Inferior parietal cortex (tissue), 1 donor: ENCODE results near the gene CFAP46.

ENCODE experiments used
- DNase-seq: peaks from one replicate; pipeline ENCODE4 v3.0.0-alpha.2; 2016; ENCODE audit errors: extremely low spot score

The CFAP46 gene

GRCh38 chr10:132790934-132791829, 151.2 kb downstream of the CFAP46 start:
- no peak for DNase-seq

GRCh38 chr10:132790470-132790869, 151.9 kb downstream of the CFAP46 start:
- DNase-seq: no peak

DNA sequence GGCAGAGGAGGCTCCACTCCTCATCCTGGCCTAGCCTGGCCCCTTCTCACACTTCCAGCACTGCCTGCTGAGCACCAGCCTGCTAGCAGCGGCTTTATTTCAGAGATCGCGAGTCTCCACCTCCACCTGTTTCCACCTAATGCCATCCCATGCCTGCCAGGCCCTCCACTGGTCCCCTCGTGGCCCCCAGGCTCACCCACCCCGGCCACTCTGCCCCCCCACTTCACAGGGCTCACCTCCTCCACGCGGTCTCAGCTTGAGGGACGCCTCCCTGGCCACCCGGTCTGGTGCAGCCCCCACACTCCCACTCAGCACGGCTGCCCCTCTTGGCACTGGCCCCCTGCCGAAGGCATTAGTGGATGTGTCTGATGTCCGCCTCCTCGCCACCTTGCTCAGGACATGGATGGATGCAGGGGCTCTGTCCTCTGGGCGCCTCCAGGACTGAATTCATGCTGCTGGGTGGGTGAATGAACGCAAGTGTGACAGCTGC, 152.7 kb downstream of the CFAP46 start:
- no peak for DNase-seq

GRCh38 chr10:132788831-132789219, 153.5 kb downstream of the CFAP46 start:
- no peak for DNase-seq

- no peak for DNase-seq
These were observed 154.1 kb downstream of the CFAP46 start for GRCh38 chr10:132788180-132788830.

GRCh38 chr10:132787495-132788179, 154.7 kb downstream of the CFAP46 start:
- DNase-seq: no peak

- no peak for DNase-seq
These were observed 155.4 kb downstream of the CFAP46 start for GRCh38 chr10:132786884-132787494.

DNA sequence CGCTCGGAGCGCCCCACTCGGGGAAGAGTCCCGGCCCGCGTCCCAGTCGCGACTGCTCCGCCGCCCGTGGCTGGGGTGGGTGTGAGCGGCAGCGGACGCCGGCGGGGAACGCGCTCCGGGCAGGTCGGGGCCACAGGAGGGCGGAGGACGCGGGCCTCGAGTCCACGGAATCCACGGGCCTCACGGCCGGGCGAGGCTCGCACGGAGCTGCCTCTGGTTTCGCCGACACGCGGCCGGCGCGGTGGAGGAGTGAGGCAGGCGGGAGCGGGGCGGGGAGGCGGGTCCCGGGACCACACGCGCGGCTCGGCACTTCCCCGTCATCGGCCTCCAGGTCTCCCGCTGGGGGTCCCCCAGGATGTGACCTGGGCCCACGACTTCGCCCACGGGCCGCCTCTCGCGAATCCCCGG, 155.9 kb downstream of the CFAP46 start:
- no peak for DNase-seq

DNA sequence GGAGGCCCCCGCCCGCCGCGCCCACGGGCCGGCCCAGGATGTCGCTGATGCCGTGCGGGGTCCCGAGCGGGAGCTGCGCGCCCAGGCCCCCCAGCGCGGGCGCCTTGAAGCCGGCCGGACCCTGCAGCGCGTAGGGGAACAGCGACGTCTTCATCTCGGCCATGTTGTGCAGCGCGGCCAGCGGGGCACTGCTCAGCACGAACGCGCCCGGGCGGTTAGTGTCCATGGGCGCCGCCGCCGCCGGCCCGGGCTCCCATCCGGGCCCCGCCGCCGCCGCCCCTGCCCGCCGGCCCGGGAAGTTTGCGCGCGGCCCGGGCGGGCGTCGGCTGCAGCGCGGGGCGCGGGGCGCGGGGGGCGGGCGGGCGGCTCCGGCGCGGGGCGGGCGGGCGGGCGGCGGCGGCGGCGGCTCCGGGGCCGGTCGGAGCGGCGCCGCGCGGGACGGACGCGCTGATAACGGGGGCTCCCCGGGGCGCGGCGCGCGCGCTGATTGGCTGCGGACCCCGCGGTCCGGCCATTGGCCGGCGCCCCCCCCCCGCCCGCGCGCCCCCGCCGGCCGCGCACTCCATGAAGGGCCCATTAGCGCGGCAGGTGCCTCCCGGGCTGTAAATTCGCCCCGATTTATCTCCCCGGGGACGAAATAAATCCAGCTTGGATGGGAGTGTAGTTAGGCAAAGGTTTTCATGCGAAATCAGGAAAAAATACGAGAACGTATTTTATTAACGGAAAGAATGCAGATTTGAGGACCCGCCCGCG, 156.5 kb downstream of the CFAP46 start, which contains the start of gene NKX6-2:
Gene NKX6-2, minus strand, starts transcription at position 425 of the 753 bp plus-strand sequence. Its CDS starts 199 bp downstream, at position 226.
- peak; percentile 32 for DNase-seq

DNA sequence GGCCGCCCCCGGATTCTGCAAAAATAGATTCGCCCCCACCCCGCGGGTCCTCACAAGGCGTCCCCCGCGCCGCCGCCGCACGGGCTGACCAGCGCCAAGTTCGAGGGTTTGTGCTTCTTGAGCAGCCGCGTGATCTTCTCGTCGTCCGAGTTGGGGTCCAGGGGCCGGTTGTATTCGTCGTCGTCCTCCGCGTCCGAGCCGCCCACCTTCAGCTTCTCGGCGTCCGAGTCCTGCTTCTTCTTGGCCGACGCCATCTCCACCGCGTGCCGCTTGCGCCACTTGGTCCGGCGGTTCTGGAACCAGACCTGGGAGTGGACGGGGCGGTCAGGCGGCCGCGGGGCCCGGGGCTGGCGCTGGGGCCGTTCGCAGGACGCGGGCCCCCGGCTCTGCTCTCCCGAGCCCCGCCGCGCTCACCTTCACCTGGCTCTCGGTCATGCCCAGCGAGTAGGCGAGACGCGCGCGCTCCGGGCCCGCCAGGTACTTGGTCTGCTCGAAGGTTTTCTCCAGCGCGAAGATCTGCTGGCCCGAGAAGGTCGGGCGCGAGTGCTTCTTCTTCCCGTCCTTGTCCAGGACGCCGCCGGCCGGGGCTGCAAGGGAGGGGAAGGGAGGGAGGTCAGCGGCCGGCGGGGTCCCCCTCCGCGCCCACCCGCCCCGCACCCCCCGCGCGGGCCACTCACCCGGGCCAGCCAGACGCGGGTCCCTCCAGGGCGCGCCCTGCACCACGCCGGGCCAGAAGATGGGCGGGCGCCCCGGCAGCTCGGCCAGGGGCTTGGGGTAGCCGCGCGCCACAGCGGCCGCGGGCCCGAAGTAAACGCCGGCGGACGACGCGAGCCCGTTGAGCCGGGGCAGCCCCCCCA, 157.3 kb downstream of the CFAP46 start:
- DNase-seq: no peak

DNA sequence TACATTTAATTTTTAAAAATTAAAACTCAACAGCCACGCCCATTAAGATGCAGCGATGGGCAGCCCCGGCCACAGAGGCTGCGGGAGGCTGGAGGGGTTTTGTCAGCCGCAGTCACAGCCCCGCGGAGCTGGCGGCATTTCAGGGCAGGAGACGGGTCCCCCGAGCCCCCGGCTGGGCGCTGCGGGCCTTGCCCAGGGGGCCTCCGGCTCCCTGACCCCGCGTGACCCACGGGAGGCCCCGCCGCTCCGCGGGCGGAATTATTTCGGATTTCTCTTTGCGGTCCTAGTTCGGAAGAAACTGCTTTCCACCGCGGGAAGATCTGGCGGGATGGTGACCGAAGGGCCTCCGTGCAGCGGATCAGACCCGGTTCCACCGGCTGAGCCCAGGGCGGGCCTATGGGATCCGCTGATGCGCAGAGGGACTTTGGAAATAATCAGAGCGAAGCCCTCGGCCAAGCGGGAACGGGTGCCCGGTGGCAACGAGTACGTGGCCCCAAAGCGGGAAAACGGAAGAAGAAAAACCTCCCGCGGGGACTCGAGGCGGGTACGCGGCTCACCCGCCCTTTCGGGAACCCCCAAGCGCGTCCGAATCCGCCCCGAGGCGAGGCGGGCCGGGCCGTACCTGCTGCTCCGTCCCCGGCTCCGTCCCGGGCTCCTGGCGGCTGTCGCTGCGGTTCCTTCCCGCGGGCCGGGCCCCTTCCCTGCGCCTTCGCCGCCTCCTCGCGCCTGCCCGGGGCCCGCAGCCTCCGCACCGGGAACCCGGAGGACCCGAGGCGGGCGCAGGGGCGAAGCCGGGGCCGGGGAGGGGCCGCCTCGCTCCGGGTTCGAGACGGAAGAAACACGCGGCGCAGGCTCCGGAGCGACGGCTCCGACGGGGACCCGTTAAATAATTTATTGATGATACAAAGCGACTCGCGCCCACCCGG, 158.2 kb downstream of the CFAP46 start:
- no peak for DNase-seq

GRCh38 chr10:132783165-132783939, 159.0 kb downstream of the CFAP46 start:
- no peak for DNase-seq

DNA sequence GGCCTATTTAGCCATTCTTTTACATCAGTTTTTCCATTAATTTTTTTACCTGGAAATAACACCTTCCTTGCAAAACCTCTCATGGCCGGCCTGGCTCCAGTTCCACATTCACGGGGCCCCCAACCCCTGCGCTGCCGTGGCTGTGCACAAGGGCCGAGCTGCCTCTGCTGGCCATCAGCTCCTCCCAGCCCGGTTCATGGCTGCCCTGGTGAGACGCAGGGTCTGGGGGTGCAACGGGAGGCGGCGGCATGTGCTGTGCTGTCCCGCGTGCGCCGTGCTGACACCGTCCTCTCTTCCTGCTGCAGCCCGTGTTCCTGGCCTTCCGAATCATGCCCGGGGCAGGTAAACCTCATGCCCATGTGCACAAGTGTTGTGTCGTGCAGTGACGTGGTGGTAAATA, 160.8 kb downstream of the CFAP46 start:
- no peak for DNase-seq

DNA sequence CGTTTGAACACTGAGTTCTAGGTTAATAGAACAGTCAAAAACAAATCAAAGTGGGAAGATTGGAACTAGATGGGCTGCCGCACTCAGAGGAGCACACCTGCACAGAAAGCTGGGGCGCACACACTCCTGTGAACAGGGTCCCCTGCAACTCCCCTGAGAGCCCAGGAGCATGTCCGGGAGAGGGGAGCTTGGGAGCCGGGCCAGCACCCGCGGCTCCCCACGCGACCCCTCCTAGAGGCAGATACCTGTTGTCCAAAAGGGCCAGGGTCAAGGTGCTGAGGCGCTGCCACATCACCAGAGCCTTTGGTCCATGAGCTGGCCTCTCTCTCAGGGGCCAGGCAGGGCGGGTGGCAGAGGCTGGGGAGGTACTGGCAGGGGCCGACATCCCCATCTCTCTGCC, 162.0 kb downstream of the CFAP46 start:
- DNase-seq: no peak

DNA sequence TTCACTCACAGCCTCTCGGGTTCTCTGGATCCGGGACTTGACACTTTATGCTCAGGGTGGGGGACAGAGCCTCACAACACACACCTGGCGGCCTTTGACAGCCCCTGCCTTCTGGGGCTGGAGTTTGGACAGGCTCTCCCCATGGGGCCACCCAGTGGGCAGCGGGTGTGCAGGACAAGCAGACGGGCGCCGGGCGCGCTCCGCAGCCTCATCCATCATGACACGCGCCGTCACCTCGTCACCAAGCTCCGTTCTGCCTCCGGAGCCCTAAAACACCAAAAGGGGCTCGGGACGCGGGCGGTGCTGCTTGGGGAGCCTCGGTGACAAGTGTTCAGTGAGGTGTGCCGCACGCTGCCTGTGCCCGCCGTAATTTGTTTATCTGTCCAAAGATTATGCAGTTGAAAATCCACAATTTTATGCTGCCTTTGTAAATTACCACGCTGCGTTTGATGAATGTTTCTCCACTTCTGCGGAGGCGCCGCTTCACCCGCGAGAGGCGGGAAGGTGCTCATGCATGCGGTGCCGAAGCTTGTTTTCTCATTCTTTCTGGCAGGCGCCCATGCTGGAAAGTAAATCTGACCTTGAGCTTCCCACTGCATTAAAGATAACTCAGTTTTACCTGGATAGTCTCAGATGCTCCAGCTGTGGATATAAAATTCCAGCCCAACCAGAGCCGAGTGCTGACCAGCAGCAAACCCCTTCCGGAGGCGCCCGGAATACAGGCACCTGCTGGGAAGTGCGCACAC, 162.6 kb downstream of the CFAP46 start:
- DNase-seq: no peak

DNA sequence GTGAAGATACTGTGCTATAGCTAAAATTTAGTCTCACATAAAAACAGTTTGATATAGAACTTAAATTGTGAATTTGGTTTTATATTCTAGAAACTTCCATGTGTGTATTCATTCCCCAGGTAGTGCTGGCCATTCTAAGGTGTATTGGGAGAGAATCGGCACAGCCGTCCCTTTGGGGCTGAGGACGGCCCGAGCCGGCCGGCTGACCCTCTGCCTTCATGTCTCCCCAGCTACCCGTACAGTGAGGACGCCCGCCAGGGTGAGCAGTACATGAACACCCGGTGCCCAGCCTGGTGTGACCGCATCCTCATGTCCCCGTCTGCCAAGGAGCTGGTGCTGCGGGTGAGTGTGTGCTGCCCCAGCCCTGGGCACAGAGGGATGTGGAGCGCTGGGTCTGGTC, 164.9 kb downstream of the CFAP46 start:
- DNase-seq: no peak

GRCh38 chr10:132776821-132777220, 165.5 kb downstream of the CFAP46 start:
- no peak for DNase-seq

DNA sequence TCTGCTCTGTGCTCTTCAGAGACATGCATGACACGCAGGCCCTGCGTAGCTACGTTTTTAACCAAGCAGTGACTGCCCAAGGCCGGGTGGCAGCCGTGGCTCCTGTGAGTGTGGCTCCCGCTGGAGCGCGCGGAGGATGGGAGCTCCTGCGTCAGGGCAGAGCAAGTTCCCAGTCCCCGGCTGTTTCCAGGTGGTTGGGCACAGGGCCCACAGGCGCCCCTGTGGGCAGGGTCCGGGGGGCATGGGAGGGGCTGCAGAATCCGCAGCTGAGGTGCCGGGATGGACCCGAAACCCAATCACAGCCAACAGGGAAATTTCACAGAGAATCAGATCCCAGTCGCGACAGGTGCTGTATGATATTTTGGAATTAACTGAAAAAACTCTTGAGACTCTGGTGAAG, 166.2 kb downstream of the CFAP46 start:
- no peak for DNase-seq
